ENCODE measurements around the gene GADD45A. TPM values are rescaled to one million over a fixed set of nuclear protein-coding genes. Genes with fewer than 3 reads are reported as not detected.

The GADD45A gene
- total and polyA plus RNA-seq, 4 donors: 26.3 to 57.9 (median 33.4) TPM

DNA sequence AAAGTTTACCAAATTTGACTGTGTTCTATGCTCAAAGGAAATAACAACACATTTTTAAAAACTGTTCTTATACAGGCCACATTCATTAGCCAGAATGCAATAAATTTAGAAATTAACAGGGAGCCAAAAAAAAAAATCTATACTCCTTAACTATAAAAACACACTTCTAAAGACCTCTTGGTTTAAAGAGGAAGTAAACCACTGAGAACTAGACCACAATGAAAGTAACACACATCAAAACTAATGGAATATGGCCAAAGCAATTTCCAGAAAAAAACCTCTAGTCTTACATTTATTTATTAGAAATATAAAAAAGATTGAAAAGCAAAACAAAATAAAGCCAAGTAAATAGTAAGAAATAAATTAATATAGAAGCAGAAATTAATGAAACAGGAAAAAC lies 48.9 kb upstream of the GADD45A start:
- Histone ChIP-seq H3K27me3 (ENCODE audit: control insufficient read depth in 4 of 4, insufficient read depth in 4 of 4, low read length in 3 of 4) (no peaks in the 10 kb centered on the region), H3K36me3 (ENCODE audit: control insufficient read depth in 4 of 4, insufficient read depth in 3 of 4, low read depth in 1 of 4, low read length in 3 of 4) (no peaks in the 10 kb centered on the region), H3K4me3 (ENCODE audit: low read depth in 1 of 3, low read length in 3 of 3) (no peak overlapping the region), H3K9ac (ENCODE audit: low read depth in 1 of 2, low read length in 2 of 2) (no peak overlapping the region), H3K4me1 (ENCODE audit: control insufficient read depth in 4 of 4, insufficient read depth in 4 of 4, low read length in 3 of 4) (peaks cover 7 to 51% (median 46%) of the 10 kb centered on the region in 4 donors), H3K27ac (ENCODE audit: low read depth in 1 of 2, low read length in 2 of 2) (peak overlapping the region in 1 of 2 donors; percentile 13), H3K9me3 (ENCODE audit: control insufficient read depth in 4 of 4, low read length in 3 of 4) (no peaks in the 10 kb centered on the region)
- DNase-seq (ENCODE audit: low spot score): no peak
- TF ChIP-seq TAF1 (conservative IDR thresholded peaks at IDR 0.05) (no peak), SP1 (IDR thresholded peaks at IDR 0.05) (no peak), RAD21 (IDR thresholded peaks at IDR 0.05) (no peak), HNF4G (IDR thresholded peaks at IDR 0.05) (no peak), RXRA (IDR thresholded peaks at IDR 0.05) (no peak), NR2F2 (IDR thresholded peaks at IDR 0.05) (no peak)
- TF ChIP-seq, protein P1, sequence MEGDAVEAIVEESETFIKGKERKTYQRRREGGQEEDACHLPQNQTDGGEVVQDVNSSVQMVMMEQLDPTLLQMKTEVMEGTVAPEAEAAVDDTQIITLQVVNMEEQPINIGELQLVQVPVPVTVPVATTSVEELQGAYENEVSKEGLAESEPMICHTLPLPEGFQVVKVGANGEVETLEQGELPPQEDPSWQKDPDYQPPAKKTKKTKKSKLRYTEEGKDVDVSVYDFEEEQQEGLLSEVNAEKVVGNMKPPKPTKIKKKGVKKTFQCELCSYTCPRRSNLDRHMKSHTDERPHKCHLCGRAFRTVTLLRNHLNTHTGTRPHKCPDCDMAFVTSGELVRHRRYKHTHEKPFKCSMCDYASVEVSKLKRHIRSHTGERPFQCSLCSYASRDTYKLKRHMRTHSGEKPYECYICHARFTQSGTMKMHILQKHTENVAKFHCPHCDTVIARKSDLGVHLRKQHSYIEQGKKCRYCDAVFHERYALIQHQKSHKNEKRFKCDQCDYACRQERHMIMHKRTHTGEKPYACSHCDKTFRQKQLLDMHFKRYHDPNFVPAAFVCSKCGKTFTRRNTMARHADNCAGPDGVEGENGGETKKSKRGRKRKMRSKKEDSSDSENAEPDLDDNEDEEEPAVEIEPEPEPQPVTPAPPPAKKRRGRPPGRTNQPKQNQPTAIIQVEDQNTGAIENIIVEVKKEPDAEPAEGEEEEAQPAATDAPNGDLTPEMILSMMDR (IDR thresholded peaks at IDR 0.05; ENCODE audit: low read depth, low read length, missing input control): no peak
- TF ChIP-seq, protein P2, sequence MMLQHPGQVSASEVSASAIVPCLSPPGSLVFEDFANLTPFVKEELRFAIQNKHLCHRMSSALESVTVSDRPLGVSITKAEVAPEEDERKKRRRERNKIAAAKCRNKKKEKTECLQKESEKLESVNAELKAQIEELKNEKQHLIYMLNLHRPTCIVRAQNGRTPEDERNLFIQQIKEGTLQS (IDR thresholded peaks at IDR 0.05): no peak
- TF ChIP-seq, protein P3, sequence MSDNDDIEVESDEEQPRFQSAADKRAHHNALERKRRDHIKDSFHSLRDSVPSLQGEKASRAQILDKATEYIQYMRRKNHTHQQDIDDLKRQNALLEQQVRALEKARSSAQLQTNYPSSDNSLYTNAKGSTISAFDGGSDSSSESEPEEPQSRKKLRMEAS (IDR thresholded peaks at IDR 0.05): no peak

DNA sequence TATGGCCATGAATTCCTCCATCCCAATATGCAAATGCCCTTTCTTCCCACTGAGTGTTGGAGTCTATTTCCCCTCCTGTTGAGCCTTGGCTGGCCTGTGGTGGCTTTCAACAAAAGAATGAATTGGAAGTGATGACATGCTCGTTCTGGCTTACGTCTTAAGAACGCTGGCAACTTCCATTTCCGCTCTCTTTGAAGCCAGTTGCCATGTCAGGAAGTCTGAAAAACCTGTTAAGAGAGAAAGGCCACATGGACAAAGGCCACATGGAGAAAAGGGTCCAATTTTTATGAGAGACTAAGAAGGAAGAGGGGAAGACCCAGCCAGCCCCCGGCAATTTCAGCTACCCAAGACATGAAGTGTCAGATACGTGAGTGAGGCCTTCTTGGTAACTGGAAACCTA lies 45.6 kb upstream of the GADD45A start:
- no peaks in the 10 kb centered on the region for H3K9me3 ChIP-seq (ENCODE audit: control insufficient read depth in 4 of 4, low read length in 3 of 4)
- no peak for DNase-seq (ENCODE audit: low spot score)
- no peak overlapping the region for H3K9ac ChIP-seq (ENCODE audit: low read depth in 1 of 2, low read length in 2 of 2)
- 90% methylated on average over 6 of the region's 6 CpGs for WGBS
- no peak overlapping the region for H3K27ac ChIP-seq (ENCODE audit: low read depth in 1 of 2, low read length in 2 of 2)
- no peak overlapping the region for H3K4me3 ChIP-seq (ENCODE audit: low read depth in 1 of 3, low read length in 3 of 3)
- H3K36me3 ChIP-seq (ENCODE audit: control insufficient read depth in 4 of 4, insufficient read depth in 3 of 4, low read depth in 1 of 4, low read length in 3 of 4): no peaks in the 10 kb centered on the region
- H3K27me3 ChIP-seq (ENCODE audit: control insufficient read depth in 4 of 4, insufficient read depth in 4 of 4, low read length in 3 of 4): no peaks in the 10 kb centered on the region
- peaks cover 1 to 20% (median 16%) of the 10 kb centered on the region in 4 donors for H3K4me1 ChIP-seq (ENCODE audit: control insufficient read depth in 4 of 4, insufficient read depth in 4 of 4, low read length in 3 of 4)
- TF ChIP-seq, protein P3 (IDR thresholded peaks at IDR 0.05): no peak
- TF ChIP-seq FOXA2 (IDR thresholded peaks at IDR 0.05) (no peak), YY1 (IDR thresholded peaks at IDR 0.05) (no peak), RXRA (IDR thresholded peaks at IDR 0.05) (no peak), GABPA (IDR thresholded peaks at IDR 0.05 in 1 of 2, conservative IDR thresholded peaks at IDR 0.05 in 1 of 2) (no peak), HNF4A (conservative IDR thresholded peaks at IDR 0.05) (no peak), NR2F2 (IDR thresholded peaks at IDR 0.05) (no peak)
- TF ChIP-seq, protein P1 (IDR thresholded peaks at IDR 0.05; ENCODE audit: low read depth, low read length, missing input control): no peak

DNA sequence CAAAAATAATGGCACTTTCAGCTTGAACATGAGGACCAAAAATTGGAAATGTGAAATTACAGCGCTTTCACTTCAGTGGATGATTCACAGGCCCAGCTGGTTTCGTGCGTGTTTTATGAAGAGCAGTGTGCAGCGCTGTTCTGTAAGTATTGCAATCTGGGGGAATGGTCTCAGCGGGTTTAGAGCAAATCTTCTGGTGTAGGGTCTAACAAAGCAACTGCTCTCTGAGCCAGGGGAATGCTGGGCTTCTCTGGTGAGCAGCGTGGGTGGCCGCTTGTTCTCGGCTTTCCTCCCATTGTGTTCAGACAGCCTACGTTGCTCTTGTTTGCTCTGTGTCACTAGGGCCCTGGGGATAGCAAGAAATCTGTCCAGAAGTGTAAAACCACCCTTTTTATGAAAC lies 42.4 kb upstream of the GADD45A start:
- H3K9ac ChIP-seq (ENCODE audit: low read depth in 1 of 2, low read length in 2 of 2): no peak overlapping the region
- peaks cover 2 to 27% (median 24%) of the 10 kb centered on the region in 4 donors for H3K4me1 ChIP-seq (ENCODE audit: control insufficient read depth in 4 of 4, insufficient read depth in 4 of 4, low read length in 3 of 4)
- no peak overlapping the region for H3K27ac ChIP-seq (ENCODE audit: low read depth in 1 of 2, low read length in 2 of 2)
- H3K36me3 ChIP-seq (ENCODE audit: control insufficient read depth in 4 of 4, insufficient read depth in 3 of 4, low read depth in 1 of 4, low read length in 3 of 4): no peaks in the 10 kb centered on the region
- H3K27me3 ChIP-seq (ENCODE audit: control insufficient read depth in 4 of 4, insufficient read depth in 4 of 4, low read length in 3 of 4): no peaks in the 10 kb centered on the region
- 92% methylated on average over 9 of the region's 9 CpGs for WGBS
- H3K9me3 ChIP-seq (ENCODE audit: control insufficient read depth in 4 of 4, low read length in 3 of 4): no peaks in the 10 kb centered on the region
- DNase-seq (ENCODE audit: low spot score): no peak
- H3K4me3 ChIP-seq (ENCODE audit: low read depth in 1 of 3, low read length in 3 of 3): no peak overlapping the region
- TF ChIP-seq, protein P2 (IDR thresholded peaks at IDR 0.05): no peak
- TF ChIP-seq HNF4A (conservative IDR thresholded peaks at IDR 0.05): no peak
- TF ChIP-seq, protein P4, sequence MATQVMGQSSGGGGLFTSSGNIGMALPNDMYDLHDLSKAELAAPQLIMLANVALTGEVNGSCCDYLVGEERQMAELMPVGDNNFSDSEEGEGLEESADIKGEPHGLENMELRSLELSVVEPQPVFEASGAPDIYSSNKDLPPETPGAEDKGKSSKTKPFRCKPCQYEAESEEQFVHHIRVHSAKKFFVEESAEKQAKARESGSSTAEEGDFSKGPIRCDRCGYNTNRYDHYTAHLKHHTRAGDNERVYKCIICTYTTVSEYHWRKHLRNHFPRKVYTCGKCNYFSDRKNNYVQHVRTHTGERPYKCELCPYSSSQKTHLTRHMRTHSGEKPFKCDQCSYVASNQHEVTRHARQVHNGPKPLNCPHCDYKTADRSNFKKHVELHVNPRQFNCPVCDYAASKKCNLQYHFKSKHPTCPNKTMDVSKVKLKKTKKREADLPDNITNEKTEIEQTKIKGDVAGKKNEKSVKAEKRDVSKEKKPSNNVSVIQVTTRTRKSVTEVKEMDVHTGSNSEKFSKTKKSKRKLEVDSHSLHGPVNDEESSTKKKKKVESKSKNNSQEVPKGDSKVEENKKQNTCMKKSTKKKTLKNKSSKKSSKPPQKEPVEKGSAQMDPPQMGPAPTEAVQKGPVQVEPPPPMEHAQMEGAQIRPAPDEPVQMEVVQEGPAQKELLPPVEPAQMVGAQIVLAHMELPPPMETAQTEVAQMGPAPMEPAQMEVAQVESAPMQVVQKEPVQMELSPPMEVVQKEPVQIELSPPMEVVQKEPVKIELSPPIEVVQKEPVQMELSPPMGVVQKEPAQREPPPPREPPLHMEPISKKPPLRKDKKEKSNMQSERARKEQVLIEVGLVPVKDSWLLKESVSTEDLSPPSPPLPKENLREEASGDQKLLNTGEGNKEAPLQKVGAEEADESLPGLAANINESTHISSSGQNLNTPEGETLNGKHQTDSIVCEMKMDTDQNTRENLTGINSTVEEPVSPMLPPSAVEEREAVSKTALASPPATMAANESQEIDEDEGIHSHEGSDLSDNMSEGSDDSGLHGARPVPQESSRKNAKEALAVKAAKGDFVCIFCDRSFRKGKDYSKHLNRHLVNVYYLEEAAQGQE (IDR thresholded peaks at IDR 0.05): no peak
- TF ChIP-seq YY1 (IDR thresholded peaks at IDR 0.05): no peak
- no peak for TF ChIP-seq JUND (IDR thresholded peaks at IDR 0.05)
- TF ChIP-seq TAF1 (conservative IDR thresholded peaks at IDR 0.05): no peak
- TF ChIP-seq HNF4G (IDR thresholded peaks at IDR 0.05): no peak
- TF ChIP-seq, protein P5, sequence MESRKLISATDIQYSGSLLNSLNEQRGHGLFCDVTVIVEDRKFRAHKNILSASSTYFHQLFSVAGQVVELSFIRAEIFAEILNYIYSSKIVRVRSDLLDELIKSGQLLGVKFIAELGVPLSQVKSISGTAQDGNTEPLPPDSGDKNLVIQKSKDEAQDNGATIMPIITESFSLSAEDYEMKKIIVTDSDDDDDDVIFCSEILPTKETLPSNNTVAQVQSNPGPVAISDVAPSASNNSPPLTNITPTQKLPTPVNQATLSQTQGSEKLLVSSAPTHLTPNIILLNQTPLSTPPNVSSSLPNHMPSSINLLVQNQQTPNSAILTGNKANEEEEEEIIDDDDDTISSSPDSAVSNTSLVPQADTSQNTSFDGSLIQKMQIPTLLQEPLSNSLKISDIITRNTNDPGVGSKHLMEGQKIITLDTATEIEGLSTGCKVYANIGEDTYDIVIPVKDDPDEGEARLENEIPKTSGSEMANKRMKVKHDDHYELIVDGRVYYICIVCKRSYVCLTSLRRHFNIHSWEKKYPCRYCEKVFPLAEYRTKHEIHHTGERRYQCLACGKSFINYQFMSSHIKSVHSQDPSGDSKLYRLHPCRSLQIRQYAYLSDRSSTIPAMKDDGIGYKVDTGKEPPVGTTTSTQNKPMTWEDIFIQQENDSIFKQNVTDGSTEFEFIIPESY (IDR thresholded peaks at IDR 0.05): no peak
- no peak for TF ChIP-seq FOXA1 (IDR thresholded peaks at IDR 0.05)
- TF ChIP-seq FOXA2 (IDR thresholded peaks at IDR 0.05): no peak
- TF ChIP-seq SP1 (IDR thresholded peaks at IDR 0.05): no peak
